Stimulated activated CD4-positive, alpha-beta T cell treated with anti-CD3 and anti-CD28 coated beads, TNF-alpha, amount 100 ng/mL, for 1 hour (primary cell): ENCODE results near the gene CA12.
"Not testable (repeated sequence)": the region's sequence is repeated elsewhere in the genome, so short reads cannot be mapped to it uniquely, and the experiment has no call there.

ENCODE experiments used
- DNase-seq, 3 donors: peaks; one replicate each; pipeline ENCODE4 v3.0.0-alpha.2; 2020; ENCODE audit warnings: low read depth in 3 of 3, low spot score in 1 of 3

CA12 gene

DNA sequence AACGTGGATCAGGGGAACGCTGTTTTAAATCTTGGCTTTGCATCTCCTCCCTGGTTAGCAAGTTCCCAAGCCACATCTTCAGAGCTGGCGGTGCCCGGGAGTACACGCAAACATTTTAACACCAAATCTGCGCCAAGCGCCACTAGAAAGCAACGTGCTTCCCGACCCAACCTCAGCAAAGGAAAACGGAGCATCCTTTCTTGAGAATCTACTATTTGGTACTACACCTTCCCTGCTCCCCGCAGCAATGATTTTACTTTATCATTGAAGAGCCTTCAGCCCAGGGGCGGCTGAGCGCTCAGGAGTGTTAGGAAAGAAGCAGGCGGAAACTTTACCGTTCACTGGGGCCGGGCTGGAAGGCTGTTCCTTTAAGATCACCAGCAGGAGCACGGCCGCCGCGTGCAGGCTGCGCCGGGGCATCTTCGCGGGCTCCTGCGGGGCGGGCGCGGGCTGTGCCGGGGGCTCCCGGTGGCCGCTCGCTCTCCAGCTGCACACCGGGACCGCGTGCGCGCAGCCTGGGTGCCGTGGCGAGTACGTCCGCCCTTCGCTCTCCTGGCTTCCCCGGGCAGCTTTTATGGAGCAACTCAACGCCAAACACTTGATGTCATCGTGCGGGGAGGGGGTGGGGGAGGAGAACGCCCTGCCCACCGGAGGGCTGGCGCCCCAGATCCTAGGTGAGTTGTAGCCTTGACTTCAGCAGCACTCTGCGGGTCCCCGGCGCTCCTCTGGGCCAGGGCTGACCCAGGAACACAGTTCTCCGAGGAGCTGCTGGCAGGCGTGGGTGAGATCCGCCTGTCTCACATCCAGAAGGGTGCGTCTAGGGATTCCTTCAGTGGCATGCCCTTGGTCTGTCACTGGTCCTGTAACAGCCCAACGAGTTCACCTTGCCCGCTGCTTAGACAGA is at the start of gene CA12:
TSS of gene CA12 (minus strand) at position 546 of the 904 bp plus-strand sequence. CDS start at position 420, 126 bp downstream.
- no peak for DNase-seq

GRCh38 chr15:63430766-63431451 is 49.3 kb upstream of the CA12 start:
- DNase-seq, result no peak

DNA sequence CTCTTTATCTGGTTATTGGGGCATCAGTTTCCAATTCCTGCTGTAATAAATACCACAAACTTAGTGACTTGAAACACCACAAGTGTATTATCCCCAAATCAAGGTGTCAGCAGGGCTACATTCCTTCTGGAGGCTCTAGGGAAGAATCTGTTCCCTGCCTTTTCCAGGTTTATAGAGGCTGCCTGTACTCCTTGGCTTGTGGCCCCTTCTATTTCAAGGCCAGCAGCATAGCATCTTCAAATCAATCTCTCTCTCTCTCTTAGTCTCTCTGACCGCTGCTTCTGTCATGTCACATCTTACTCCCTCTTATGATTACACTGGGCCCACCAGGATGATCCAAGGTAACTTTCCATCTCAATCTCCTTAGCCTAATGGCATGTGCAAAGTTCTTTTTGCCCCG is 44.9 kb upstream of the CA12 start:
- DNase-seq, result no peak

GRCh38 chr15:63425426-63425985 is 43.9 kb upstream of the CA12 start:
- DNase-seq, result no peak

DNA sequence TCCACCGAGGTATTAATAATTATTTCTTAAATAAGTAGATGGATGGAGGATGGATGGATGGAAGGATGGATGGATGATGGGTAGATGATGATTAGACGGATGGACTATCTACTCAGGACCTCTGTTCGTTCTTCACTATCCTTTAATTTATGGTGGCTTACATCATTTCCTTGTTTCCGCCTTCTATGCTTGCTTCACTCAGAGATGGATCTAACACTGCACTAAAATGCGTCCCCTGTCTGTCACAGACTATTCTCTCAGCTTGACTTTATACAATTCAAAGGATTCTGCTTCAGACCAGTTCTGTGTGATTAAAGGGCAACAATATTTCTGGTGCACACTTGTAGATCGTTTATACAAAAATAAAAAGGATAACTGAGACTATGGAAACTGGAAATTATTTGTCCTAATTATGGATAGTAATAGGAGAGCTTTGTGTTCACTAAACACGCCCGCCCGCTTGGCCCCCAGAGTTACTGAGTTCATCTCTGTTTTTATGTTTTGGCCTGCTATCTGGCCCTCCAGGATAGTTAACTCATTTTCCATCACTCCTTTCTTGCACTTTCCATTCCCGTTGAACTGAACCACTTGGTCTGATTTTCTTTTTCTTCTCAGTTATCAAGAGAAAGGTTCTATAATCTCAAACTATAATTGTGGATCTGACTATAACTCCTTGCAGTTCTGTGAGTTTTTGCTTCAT is 41.4 kb upstream of the CA12 start:
- DNase-seq, result no peak

GRCh38 chr15:63421433-63421832 is 39.8 kb upstream of the CA12 start:
- no peak for DNase-seq

- no peak for DNase-seq
Measured at GRCh38 chr15:63420333-63420747, 38.7 kb upstream of the CA12 start.

- DNase-seq, result no peak
Measured at GRCh38 chr15:63418811-63419210, 37.2 kb upstream of the CA12 start.

DNA sequence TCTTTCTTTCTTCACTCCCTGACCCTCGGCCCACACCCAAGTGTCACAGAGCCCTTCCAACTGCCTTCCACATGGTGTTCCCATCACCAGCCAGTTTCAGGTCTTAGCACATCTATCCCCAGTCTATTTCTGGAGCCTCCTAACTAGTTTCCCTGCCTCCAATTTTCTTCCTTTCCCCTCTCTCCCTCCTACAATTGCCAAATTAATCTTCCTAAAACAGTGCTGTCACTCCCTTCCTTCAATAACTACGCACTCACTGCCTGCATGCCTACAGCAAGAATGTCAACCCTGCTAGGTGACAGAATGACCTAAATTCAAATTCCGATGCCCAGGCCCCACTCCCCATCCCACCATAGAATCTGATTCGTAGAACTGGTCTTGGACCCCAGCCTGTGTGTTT is 36.1 kb upstream of the CA12 start:
- no peak for DNase-seq

DNA sequence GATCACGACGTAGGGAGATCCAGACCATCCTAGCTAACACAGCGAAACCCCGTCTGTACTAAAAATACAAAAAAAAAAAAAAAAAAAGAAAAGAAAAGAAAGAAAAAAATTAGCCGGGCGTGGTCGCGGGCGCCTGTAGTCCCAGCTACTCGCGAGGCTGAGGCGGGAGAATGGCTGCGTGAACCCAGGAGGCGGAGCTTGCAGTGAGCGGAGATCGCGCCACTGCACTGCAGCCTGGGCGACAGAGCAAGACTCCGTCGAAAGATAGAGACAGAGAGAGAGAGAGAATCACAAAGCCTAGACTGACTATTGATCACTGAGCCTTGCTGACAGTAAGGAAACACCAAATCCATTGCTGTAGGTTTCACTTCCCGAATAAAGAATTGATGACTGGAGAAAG is 35.6 kb upstream of the CA12 start:
- not testable (repeated sequence) for DNase-seq

- DNase-seq, result no peak
Measured at GRCh38 chr15:63414474-63415120, 33.0 kb upstream of the CA12 start.

- no peak for DNase-seq
Measured at GRCh38 chr15:63412551-63412950, 30.9 kb upstream of the CA12 start.

DNA sequence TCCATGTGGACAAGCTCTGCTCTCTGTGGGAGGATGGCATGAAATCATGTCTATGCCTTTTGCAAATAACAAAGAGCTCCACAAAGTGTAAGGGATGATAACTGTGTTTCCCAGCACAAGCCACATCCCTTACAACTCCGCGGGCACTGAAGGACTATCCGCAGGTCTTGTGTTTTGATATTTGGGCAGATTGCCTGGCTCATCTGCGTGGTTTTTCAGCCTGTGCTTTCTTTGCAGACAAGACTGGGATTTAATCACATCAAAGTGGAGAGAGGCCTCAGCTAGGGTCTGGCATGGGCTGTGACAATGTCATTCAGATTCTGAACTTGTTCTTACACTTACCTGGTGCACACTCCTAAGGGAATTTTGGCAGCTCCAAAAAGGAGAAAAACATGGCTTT is 30.2 kb upstream of the CA12 start:
- no peak for DNase-seq

DNA sequence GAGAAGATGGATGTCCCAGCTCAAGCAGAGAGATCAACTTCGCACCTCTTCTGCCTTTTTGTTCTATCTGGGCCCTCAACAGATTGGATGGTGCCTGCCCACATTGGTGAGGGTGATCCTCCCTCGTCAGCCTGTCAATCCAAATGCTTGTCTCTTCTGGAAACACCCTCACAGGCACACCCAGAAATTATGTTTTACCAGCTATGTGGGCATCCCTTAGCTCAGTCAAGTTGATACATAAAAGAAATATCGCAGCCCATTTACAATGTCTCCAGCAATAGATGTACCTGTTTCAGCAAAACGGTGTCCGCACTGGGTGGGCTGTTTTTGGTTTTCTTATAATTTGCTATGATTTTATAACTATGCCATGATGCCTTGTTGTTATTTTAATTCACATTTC is 27.5 kb upstream of the CA12 start:
- no peak for DNase-seq

DNA sequence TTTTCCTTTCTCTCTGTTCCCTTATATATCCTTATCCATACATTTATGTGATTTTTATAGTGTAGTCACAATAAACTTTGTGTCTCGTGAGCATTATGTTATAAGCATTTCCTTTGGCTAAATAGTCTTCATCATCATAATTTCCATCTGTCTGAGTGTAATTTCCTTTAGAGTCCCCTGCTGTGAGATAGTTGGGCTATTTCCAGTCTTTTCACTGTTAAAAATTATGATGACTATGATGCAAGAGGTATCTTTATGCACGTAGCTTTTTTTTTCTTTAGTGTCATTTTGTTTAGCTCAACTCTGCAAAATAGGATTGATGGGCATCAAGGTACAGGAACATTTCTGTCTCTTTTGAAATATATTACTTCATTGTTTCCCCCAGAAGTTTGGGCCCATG is 26.9 kb upstream of the CA12 start:
- DNase-seq, result no peak

DNA sequence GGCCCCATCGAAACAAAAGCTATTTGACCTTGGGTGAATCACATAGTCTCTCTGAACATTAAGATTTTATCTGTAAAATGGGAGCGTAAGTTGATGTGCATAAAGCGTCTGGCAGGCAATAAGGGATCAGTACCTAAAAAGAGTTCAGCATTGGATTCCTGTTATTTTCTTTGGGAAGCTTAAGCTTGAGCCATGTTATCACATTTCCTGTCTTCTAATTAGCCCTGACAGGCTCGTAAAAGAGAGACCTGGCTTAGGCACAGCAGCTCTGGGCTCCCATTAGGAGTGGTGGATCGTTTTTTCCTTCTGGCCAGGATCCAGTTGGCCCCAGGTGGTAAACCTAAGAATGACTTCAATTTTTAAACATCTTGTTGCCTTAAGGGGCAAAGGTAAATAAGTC is 26.0 kb upstream of the CA12 start:
- no peak for DNase-seq

GRCh38 chr15:63405683-63406390 is 24.2 kb upstream of the CA12 start:
- no peak for DNase-seq

DNA sequence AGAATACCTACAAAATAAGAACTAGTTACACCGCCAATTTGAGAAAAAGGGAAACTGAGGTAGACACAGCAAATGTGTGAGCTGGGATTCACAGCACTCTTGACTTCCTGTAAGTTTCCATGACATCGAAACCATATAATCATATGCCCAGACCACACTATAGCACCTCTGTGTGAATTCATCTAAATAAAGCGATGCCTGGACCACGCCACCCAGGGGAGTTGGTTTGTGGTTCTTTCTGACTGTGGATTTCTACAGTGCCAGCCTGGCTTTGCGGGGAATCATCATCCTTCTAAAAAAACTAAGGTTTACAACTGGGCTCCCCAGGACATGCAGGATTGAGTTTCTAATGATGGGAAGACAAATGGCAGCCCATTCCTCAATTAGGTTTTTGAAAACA is 23.5 kb upstream of the CA12 start:
- DNase-seq, result no peak

GRCh38 chr15:63403254-63403945 is 21.8 kb upstream of the CA12 start:
- DNase-seq, result no peak
